ENCODE results near the gene ARHGAP5.

The ARHGAP5 gene

DNA sequence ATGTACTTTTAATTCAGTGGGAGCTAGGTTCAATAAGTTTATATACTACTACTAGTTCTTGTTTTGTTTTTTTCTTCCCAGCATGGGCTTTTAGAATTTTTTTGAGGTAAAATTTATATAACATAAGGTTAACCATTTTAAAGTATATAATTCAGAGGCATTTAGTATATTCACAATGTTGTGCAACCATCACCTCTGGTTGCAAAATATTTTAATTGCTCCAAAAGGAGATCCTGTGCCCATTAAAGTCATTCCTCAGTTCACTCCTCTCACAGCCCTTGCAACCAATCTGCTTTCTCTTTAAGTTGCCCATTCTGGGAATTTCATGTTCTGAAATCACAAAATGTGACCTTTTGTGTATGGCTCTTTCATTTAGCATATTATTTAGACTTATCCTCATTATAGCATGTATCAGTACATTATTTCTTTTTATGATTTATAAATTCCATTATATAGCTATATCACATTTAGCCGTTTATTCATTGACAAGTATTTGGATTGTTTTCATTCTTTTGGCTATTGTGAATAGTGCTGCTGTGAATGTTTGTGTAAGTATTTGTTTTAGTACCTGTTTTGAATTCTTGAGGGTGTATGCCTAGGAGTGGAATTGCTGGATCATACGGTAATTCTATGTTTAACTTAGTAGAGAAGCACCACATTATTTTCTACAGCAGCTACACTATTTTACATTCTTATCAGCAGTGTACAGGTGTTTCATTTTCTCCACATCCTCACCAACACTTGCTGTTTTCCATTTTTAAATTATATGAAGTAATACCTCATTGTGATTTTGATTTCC is 59.1 kb downstream of the ARHGAP5 start:
- Histone ChIP-seq H3K27ac (replicated peaks) (no peak overlapping the region), H3K4me3 (replicated peaks; ENCODE audit: insufficient read depth, low read length) (no peak overlapping the region), H3K27me3 (ENCODE audit: insufficient read depth, poor library complexity, severe bottlenecking) (no peaks in the 10 kb centered on the region)
- TF ChIP-seq CTCF (IDR thresholded peaks at IDR 0.05; ENCODE audit: insufficient read depth, low read length) = no peak
- TF ChIP-seq SPI1 (IDR thresholded peaks at IDR 0.05; ENCODE audit: borderline replicate concordance, low read depth) = no peak
- TF ChIP-seq, protein P1, sequence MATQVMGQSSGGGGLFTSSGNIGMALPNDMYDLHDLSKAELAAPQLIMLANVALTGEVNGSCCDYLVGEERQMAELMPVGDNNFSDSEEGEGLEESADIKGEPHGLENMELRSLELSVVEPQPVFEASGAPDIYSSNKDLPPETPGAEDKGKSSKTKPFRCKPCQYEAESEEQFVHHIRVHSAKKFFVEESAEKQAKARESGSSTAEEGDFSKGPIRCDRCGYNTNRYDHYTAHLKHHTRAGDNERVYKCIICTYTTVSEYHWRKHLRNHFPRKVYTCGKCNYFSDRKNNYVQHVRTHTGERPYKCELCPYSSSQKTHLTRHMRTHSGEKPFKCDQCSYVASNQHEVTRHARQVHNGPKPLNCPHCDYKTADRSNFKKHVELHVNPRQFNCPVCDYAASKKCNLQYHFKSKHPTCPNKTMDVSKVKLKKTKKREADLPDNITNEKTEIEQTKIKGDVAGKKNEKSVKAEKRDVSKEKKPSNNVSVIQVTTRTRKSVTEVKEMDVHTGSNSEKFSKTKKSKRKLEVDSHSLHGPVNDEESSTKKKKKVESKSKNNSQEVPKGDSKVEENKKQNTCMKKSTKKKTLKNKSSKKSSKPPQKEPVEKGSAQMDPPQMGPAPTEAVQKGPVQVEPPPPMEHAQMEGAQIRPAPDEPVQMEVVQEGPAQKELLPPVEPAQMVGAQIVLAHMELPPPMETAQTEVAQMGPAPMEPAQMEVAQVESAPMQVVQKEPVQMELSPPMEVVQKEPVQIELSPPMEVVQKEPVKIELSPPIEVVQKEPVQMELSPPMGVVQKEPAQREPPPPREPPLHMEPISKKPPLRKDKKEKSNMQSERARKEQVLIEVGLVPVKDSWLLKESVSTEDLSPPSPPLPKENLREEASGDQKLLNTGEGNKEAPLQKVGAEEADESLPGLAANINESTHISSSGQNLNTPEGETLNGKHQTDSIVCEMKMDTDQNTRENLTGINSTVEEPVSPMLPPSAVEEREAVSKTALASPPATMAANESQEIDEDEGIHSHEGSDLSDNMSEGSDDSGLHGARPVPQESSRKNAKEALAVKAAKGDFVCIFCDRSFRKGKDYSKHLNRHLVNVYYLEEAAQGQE (IDR thresholded peaks at IDR 0.05; ENCODE audit: insufficient replicate concordance, low read depth) = no peak
- no peak for TF ChIP-seq GABPA (IDR thresholded peaks at IDR 0.05; ENCODE audit: low read depth)
- no peak for TF ChIP-seq POLR2AphosphoS5 (IDR thresholded peaks at IDR 0.05; ENCODE audit: low read depth)
- DNase-seq (ENCODE audit: low read depth in 1 of 2, low spot score in 1 of 2) = no peak

- TF ChIP-seq, protein P1 (IDR thresholded peaks at IDR 0.05; ENCODE audit: insufficient replicate concordance, low read depth) = no peak
- TF ChIP-seq GABPA (IDR thresholded peaks at IDR 0.05; ENCODE audit: low read depth) (no peak), SPI1 (IDR thresholded peaks at IDR 0.05; ENCODE audit: borderline replicate concordance, low read depth) (no peak), POLR2AphosphoS5 (IDR thresholded peaks at IDR 0.05; ENCODE audit: low read depth) (no peak), CTCF (IDR thresholded peaks at IDR 0.05; ENCODE audit: insufficient read depth, low read length) (no peak)
- Histone ChIP-seq H3K27me3 (ENCODE audit: insufficient read depth, poor library complexity, severe bottlenecking) (no peaks in the 10 kb centered on the region), H3K4me3 (replicated peaks; ENCODE audit: insufficient read depth, low read length) (no peak overlapping the region), H3K27ac (replicated peaks) (no peak overlapping the region)
- no peak for DNase-seq (ENCODE audit: low read depth in 1 of 2, low spot score in 1 of 2)
Observed at GRCh38 chr14:32137313-32137712, 60.2 kb downstream of the ARHGAP5 start.

GRCh38 chr14:32137892-32138291 is 60.8 kb downstream of the ARHGAP5 start:
- no peak for TF ChIP-seq CTCF (IDR thresholded peaks at IDR 0.05; ENCODE audit: insufficient read depth, low read length)
- no peak for TF ChIP-seq SPI1 (IDR thresholded peaks at IDR 0.05; ENCODE audit: borderline replicate concordance, low read depth)
- no peak for TF ChIP-seq POLR2AphosphoS5 (IDR thresholded peaks at IDR 0.05; ENCODE audit: low read depth)
- TF ChIP-seq GABPA (IDR thresholded peaks at IDR 0.05; ENCODE audit: low read depth) = no peak
- DNase-seq (ENCODE audit: low read depth in 1 of 2, low spot score in 1 of 2) = no peak

More at GRCh38 chr14:32137892-32138291, 60.8 kb downstream of the ARHGAP5 start:
- no peak overlapping the region for H3K27ac ChIP-seq (replicated peaks)
- no peak overlapping the region for H3K4me3 ChIP-seq (replicated peaks; ENCODE audit: insufficient read depth, low read length)
- H3K27me3 ChIP-seq (ENCODE audit: insufficient read depth, poor library complexity, severe bottlenecking) = no peaks in the 10 kb centered on the region
